Parathyroid adenoma (tissue), 2 donors: ENCODE measurements around the gene IGF2BP2.

ENCODE experiments used
- H2AFZ ChIP-seq: fragments of 300-600 bp; sonication (generic); one replicate; pipeline ENCODE4 v1.7.0; 2017; ENCODE audit warnings: antibody characterized with exemption, mild to moderate bottlenecking
- H3K27ac ChIP-seq: fragments of 300-600 bp; sonication (generic); one replicate; pipeline ENCODE4 v1.7.0; 2017
- H3K27me3 ChIP-seq: fragments of 300-600 bp; sonication (generic); one replicate; pipeline ENCODE4 v1.7.0; 2017; ENCODE audit warnings: low read length; ENCODE audit not compliant: control insufficient read depth, insufficient read depth
- H3K36me3 ChIP-seq: fragments of 300-600 bp; sonication (generic); one replicate; pipeline ENCODE4 v1.7.0; 2017; ENCODE audit warnings: low read length; ENCODE audit not compliant: control insufficient read depth, insufficient read depth
- H3K4me1 ChIP-seq: fragments of 300-600 bp; sonication (generic); one replicate; pipeline ENCODE4 v1.7.0; 2017; ENCODE audit warnings: control low read depth
- H3K4me2 ChIP-seq: fragments of 300-600 bp; sonication (generic); one replicate; pipeline ENCODE4 v1.7.0; 2017; ENCODE audit warnings: low read length
- H3K4me3 ChIP-seq: fragments of 300-600 bp; sonication (generic); one replicate; pipeline ENCODE4 v1.7.0; 2017; ENCODE audit warnings: low read depth, low read length
- H3K79me2 ChIP-seq: fragments of 300-600 bp; sonication (generic); one replicate; pipeline ENCODE4 v1.7.0; 2017; ENCODE audit warnings: control low read depth
- H3K9ac ChIP-seq: fragments of 300-600 bp; sonication (generic); one replicate; pipeline ENCODE4 v1.7.0; 2017; ENCODE audit warnings: mild to moderate bottlenecking
- H3K9me3 ChIP-seq: fragments of 300-600 bp; sonication (generic); one replicate; pipeline ENCODE4 v1.7.0; 2017; ENCODE audit warnings: low read length; ENCODE audit not compliant: control insufficient read depth
- CTCF ChIP-seq: fragments of 300-600 bp; sonication (generic); IDR thresholded peaks from one replicate; pipeline ENCODE4 v1.7.0; 2017; ENCODE audit warnings: antibody characterized with exemption, mild to moderate bottlenecking
- donor health status: primary hyperparathyroidism.

Gene IGF2BP2

DNA sequence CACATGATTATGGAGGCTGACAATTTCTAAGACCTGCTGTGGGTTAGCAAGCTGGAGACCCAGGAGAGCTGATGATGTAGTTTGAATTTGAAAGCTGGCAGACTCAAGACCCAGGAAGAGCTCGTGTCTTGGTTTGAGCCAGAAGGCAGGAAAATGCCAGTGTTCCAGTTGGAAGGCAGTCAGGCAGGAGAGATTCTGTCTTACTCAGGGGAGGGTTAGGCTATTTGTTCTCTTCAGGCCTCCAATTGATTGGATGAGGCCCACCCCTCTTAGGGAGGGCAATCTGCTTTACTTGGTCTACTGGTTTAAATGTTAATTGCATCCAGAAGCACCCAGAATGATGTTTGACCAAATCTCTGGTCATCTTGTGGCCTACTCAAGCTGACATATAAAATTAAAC, 40.4 kb upstream of the IGF2BP2 start:
- no peak overlapping the region for H3K27ac ChIP-seq
- no peaks in the 10 kb centered on the region for H3K4me1 ChIP-seq
- no peak overlapping the region for H3K4me3 ChIP-seq
- H3K9ac ChIP-seq, result no peak overlapping the region
- no peaks in the 10 kb centered on the region for H3K79me2 ChIP-seq
- no peaks in the 10 kb centered on the region for H3K27me3 ChIP-seq
- no peak for TF ChIP-seq CTCF
- no peak overlapping the region for H3K4me2 ChIP-seq
- H3K36me3 ChIP-seq, result no peaks in the 10 kb centered on the region
- no peak overlapping the region for H2AFZ ChIP-seq
- no peaks in the 10 kb centered on the region for H3K9me3 ChIP-seq

DNA sequence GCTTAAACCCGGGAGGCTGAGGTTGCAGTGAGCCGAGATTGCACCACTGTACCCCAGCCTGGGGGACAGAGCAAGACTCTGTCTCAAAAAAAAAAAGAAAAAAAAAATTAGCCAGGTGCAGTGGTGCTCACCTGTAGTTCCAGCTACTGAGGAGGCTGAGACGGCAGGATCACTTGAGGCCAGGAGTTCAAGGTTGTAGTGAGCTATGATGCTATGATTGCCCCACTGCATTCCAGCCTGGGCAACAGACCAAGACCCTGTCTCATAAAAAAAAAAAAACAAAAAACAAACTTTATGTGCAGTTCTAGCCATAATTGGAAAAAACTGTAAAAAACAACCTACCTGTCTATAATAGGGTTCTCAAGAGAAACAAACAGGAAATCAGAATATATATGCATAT, 39.9 kb upstream of the IGF2BP2 start:
- no peaks in the 10 kb centered on the region for H3K79me2 ChIP-seq
- no peaks in the 10 kb centered on the region for H3K4me1 ChIP-seq
- no peak overlapping the region for H2AFZ ChIP-seq
- H3K4me3 ChIP-seq, result no peak overlapping the region
- H3K27me3 ChIP-seq, result no peaks in the 10 kb centered on the region
- no peaks in the 10 kb centered on the region for H3K36me3 ChIP-seq
- H3K4me2 ChIP-seq, result no peak overlapping the region
- no peaks in the 10 kb centered on the region for H3K9me3 ChIP-seq
- H3K9ac ChIP-seq, result no peak overlapping the region
- no peak overlapping the region for H3K27ac ChIP-seq
- no peak for TF ChIP-seq CTCF

- H3K4me3 ChIP-seq, result no peak overlapping the region
- H3K4me2 ChIP-seq, result no peak overlapping the region
- TF ChIP-seq CTCF, result no peak
- no peak overlapping the region for H3K9ac ChIP-seq
- no peaks in the 10 kb centered on the region for H3K79me2 ChIP-seq
- no peaks in the 10 kb centered on the region for H3K36me3 ChIP-seq
- H3K27ac ChIP-seq, result no peak overlapping the region
- H3K4me1 ChIP-seq, result no peaks in the 10 kb centered on the region
- no peaks in the 10 kb centered on the region for H3K27me3 ChIP-seq
- no peaks in the 10 kb centered on the region for H3K9me3 ChIP-seq
- H2AFZ ChIP-seq, result no peak overlapping the region
These were observed 38.1 kb upstream of the IGF2BP2 start for GRCh38 chr3:185862920-185863319.

DNA sequence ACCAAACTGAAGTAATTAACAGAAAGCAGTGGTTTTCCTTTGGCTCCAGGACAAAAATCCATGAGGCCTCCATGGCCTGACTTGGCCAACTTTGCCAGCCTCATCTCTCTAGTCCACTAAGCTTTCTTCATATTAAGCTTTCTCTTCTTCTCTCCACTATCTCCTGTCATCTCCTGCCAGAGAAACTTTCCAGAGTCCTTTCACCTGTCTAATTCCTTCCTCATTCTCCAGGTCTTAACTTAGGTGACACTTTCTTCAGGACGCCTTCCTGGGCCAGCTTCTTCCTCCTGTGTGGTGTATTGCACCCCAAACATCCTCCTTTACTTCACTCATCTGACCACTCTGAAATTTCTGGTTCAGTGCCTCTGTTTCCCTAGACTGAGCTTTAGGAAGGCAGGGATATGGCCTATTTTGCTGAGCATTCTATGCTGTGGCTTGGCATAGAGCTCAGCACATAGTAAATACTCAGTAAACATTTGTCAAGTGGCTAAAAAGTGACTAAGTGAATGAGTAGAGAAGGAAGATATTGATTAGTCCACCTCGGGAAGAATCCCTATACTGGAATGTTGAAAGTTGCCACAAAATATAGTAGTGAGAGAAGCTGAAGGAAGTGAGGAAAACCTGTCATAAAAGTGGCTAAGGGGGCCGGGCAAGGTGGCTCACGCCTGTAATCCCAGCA, 34.6 kb upstream of the IGF2BP2 start:
- Histone ChIP-seq H3K4me1 (no peaks in the 10 kb centered on the region), H2AFZ (no peak overlapping the region), H3K27me3 (no peaks in the 10 kb centered on the region), H3K79me2 (no peaks in the 10 kb centered on the region), H3K4me2 (no peak overlapping the region), H3K9me3 (peaks cover 3% of the 10 kb centered on the region), H3K4me3 (no peak overlapping the region), H3K36me3 (no peaks in the 10 kb centered on the region), H3K27ac (no peak overlapping the region), H3K9ac (no peak overlapping the region)
- TF ChIP-seq CTCF, result no peak
